Renal cortex interstitium (tissue), 11 donors: Measurements from ENCODE around the gene ARHGEF11. TPM values are rescaled to one million over a fixed set of nuclear protein-coding genes. Genes with fewer than 3 reads are reported as not detected.

Source experiments
- DNase-seq, 11 donors: peaks; one replicate each; pipeline ENCODE4 v3.0.0-alpha.2; 2013; ENCODE audit warnings: low read depth in 9 of 11, low spot score in 4 of 11; ENCODE audit errors: extremely low read depth in 1 of 11
- polyA plus RNA-seq, 3 donors: library from polyadenylated mRNA; unstranded; fragments of 120-200 nt; gene quantifications; one replicate each; pipeline ENCODE4 v1.2.1, GENCODE V29; 2013; ENCODE audit not compliant: insufficient read length in 3 of 3

Gene ARHGEF11
- polyA plus RNA-seq, 3 donors, result 30.4 to 39.2 (median 36.7) TPM

- no peak for DNase-seq
Observed at GRCh38 chr1:157019457-157019856, 26.1 kb downstream of the ARHGEF11 start.

GRCh38 chr1:157011845-157012244 is 33.7 kb downstream of the ARHGEF11 start:
- no peak for DNase-seq

GRCh38 chr1:157008502-157008901 is 37.0 kb downstream of the ARHGEF11 start:
- DNase-seq, result no peak

GRCh38 chr1:157007306-157007705 is 38.2 kb downstream of the ARHGEF11 start:
- no peak for DNase-seq

- no peak for DNase-seq
Observed at GRCh38 chr1:157006676-157007075, 38.9 kb downstream of the ARHGEF11 start.

- DNase-seq, result no peak
Observed at GRCh38 chr1:157005965-157006364, 39.6 kb downstream of the ARHGEF11 start.

GRCh38 chr1:157004806-157005205 is 40.7 kb downstream of the ARHGEF11 start:
- peak in 1 of 11 donors; percentile 2 for DNase-seq

GRCh38 chr1:157004327-157004726 is 41.2 kb downstream of the ARHGEF11 start:
- no peak for DNase-seq

GRCh38 chr1:157001304-157001703 is 44.2 kb downstream of the ARHGEF11 start:
- DNase-seq, result no peak

GRCh38 chr1:157000686-157001085 is 44.9 kb downstream of the ARHGEF11 start:
- no peak for DNase-seq

GRCh38 chr1:156999596-157000320 is 45.8 kb downstream of the ARHGEF11 start:
- DNase-seq, result no peak

GRCh38 chr1:156998840-156999500 is 46.6 kb downstream of the ARHGEF11 start:
- no peak for DNase-seq

- DNase-seq, result no peak
Observed at GRCh38 chr1:156998301-156998700, 47.2 kb downstream of the ARHGEF11 start.

- no peak for DNase-seq
Observed at GRCh38 chr1:156995412-156995811, 50.1 kb downstream of the ARHGEF11 start.

- no peak for DNase-seq
Observed at GRCh38 chr1:156994277-156994676, 51.3 kb downstream of the ARHGEF11 start.

- DNase-seq, result no peak
Observed at GRCh38 chr1:156993426-156994147, 52.0 kb downstream of the ARHGEF11 start.

- DNase-seq, result no peak
Observed at GRCh38 chr1:156992215-156992614, 53.3 kb downstream of the ARHGEF11 start.

GRCh38 chr1:156987715-156988114 is 57.8 kb downstream of the ARHGEF11 start:
- no peak for DNase-seq

GRCh38 chr1:156980551-156980950 is 65.0 kb downstream of the ARHGEF11 start:
- no peak for DNase-seq

GRCh38 chr1:156975084-156975483 is 70.5 kb downstream of the ARHGEF11 start:
- DNase-seq, result no peak
